Fibroblast of pulmonary artery (primary cell): ENCODE data around the gene GFRA1.

Source experiments
- DNase-seq: peaks from one replicate; pipeline ENCODE4 v3.0.0-alpha.2; 2010; ENCODE audit warnings: low read depth
- H3K4me3 ChIP-seq: replicated peaks from 2 replicates; pipeline ENCODE4 v1.5.1; 2011; ENCODE audit warnings: low read depth, mild to moderate bottlenecking, control low read depth, low read length, moderate library complexity
- CTCF ChIP-seq: IDR thresholded peaks from 2 replicates; pipeline ENCODE4 v1.5.1; 2011; ENCODE audit warnings: mild to moderate bottlenecking, control low read depth, low read length, inconsistent platforms; ENCODE audit errors: missing control alignments

The GFRA1 gene

GRCh38 chr10:116109481-116109880 lies 163.5 kb downstream of the GFRA1 start:
- H3K4me3 ChIP-seq = no peak overlapping the region
- no peak for TF ChIP-seq CTCF
- no peak for DNase-seq

DNA sequence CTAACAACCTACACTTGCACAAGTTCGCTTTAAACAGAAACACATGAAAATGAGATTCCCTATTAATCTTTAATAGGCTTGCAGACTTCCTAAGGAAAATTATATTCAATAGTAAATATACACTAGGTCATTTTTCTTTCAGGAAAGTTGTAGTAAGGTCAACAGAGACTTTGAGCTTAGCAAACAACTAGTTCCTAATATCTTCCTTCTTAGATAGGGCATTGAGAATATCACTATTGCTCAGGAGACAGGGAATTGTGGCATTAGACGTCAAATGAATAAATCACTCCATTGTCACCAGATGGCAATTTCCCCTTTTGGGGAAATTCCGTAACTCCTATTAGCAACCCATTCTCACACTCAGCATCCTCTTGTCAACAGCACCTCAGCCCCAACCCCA lies 164.9 kb downstream of the GFRA1 start:
- H3K4me3 ChIP-seq = no peak overlapping the region
- no peak for DNase-seq
- TF ChIP-seq CTCF = no peak

DNA sequence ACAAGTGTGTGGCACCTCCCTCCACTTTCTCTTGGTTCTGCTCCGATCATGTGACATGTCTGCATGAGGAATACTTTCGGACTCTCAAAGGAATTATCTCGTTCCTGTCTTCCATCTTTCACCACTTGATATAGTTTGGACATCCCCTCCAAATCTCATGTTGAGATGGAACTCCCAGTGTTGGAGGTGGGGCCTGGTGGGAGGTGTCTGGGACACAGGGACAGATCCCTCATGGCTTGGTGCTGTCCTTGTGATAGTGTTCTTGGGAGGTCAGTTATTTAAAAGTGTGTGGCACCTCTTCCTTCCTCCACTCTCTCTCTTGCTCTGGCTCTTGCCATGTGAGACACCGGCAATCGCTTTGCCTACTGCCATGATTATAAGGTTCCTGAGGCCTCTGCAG lies 166.4 kb downstream of the GFRA1 start:
- TF ChIP-seq CTCF = no peak
- no peak for DNase-seq
- H3K4me3 ChIP-seq = no peak overlapping the region

DNA sequence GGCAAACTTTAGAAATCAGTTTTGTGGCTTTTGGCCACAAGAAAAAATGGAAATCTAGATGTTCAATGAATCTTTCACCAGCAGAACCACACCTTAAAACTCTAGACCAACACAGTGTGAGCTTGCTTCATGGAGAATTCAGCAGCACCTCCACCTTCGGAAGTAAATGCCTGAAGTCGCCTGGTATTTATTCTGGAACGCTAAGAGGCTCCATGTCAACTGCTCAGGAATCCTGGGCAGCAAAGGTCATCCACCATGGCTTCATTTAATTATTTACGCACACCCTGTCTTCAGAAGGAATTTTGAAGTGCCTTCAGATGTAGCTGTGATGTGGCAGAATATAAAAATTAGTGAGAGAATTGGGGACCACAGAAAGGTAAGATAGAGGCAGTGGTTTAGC lies 167.7 kb downstream of the GFRA1 start:
- no peak overlapping the region for H3K4me3 ChIP-seq
- DNase-seq = no peak
- TF ChIP-seq CTCF = no peak

DNA sequence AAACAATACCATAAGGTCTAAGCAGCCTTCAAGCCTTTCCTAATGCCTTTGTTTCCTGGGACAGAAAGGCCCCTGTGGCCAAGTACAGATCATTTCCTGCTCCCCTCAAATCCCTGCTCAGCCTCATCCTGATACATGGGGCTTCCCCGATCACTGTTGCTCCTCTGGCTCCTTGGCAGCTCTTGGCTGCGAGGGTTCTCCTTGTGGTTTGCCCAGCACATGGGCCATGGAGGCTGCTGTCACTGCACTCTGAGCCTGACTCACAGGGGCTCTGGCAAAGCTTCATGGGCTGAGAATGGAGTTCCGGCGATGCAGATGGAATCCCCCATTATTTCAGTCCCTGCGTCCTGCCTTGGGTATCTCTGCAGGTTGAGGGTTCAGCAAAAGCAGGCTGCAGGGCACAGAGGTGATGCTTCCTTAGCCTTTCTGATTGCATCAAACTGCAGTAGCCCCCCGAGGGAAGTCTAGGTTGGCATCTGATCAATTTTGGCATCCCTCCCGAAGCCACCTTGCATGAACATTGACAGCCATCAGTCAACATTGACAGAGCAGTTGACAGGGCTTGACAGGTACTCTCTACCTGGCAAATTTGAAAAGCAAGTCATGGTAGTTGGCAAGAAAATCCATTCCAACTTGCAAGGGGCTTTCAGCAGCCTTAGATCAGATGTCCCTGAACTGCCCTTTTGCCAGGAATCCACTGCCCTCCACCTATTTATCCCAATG lies 168.6 kb downstream of the GFRA1 start:
- H3K4me3 ChIP-seq = no peak overlapping the region
- no peak for DNase-seq
- TF ChIP-seq CTCF = no peak

- TF ChIP-seq CTCF = no peak
- DNase-seq = no peak
- H3K4me3 ChIP-seq = no peak overlapping the region
Observed at GRCh38 chr10:116103668-116104067, 169.3 kb downstream of the GFRA1 start.
